Raji (cell line): ENCODE measurements around the gene FNDC3B.

Source experiments
- POLR2A ChIP-seq: IDR thresholded peaks from 2 replicates; pipeline ENCODE4 v1.6.1; 2011; ENCODE audit warnings: low read depth, low read length, control low read depth; ENCODE audit not compliant: insufficient read depth

FNDC3B gene

DNA sequence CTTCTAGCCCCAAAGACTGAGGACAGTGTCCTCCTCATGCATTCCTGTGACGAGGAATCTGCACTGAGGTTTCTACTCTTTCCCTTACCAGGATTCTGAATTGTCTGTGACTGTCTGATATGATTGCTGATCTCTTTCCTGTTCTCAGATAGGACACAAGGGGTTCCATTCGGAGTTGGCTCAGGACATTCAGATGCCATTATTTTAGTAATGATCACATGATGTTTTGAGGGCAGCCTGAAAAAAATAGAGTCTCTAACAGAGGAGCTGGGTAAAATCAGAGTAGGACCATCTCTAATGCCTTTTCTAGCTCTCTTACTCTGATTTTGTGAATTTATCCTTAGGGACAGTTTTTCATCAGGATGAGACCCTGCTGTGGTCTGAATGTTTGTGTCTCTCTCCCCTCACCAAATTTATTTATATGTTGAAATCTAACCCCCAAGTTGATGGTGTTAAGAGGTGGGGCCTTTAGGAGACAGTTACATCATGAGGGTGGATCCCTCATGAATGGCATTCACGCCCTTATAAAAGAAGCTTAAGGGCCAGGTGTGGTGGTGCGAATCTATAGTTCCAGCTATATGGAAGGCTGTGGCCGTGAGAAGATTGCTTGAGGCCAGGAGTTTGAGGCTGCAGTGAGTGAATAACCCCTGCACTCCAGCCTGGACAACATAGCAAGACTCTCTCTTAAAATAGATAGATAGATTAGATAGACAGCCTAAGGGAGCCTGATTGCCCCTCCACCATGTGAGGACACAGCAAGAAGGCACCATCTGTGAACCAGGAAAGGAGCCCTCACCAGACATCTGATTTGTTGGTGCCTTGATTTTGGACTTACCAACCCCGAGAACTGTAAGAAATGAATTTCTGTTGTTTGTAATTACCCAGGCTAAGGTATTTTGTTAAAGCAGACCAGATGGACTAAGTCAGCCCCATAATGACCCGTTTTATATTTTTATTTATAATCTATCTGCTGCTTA lies 24.4 kb downstream of the FNDC3B start:
- no peak for TF ChIP-seq POLR2A

DNA sequence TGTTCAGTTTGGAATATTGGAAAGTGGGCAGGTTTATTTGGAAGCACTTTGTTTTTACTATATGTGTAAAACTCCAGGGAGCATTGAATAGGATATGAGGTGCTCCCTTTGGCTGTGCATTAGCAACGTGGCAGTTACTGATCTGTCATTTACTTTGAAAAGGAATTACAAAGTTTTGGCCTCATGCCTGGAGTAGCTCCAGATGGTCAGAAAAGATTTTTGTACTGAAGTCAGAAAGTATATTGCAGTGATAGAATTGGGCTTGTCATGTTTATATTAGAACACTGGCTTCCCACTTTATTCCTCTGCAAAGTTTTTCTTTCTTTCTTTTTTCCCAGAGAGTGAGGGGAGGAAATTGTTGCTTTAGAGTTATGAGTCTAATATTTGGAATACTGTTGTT lies 26.1 kb downstream of the FNDC3B start:
- TF ChIP-seq POLR2A: no peak

DNA sequence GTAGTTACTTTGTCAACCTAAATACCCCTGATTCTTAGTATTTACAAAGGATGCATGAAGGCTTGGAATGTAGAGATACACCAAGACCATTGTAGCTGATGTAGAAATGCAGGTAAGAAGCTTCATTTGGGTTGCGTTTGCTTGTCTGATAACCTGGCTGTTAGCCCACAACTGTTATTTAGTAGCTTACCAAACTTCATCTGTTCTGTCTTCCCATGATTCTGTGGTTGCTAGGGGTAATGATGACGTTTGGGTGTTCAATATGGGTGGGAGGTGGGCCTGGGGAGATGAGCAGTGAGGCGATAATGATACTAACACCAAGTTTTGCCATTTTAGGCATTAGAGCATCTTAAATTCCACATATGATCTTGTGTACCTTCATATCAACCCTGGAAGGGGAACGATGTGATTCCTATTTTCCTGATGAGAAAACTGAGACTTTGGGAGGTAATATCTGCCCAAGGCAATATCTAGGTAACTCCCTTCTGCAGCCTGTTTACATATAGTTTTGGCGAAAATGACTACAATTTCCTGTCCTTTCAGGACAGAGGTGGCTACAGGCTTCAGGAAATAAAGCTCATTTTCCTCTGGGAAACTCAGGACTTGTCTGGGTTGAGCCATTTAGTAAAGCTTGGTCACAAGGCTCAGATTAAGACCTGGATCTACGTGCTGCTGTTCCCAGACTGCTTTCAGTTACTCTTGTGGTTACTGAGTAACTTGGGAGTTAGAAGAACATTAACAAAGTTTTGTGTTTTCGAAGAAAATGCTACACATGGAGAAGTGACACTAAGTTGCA lies 26.8 kb downstream of the FNDC3B start:
- TF ChIP-seq POLR2A: no peak

DNA sequence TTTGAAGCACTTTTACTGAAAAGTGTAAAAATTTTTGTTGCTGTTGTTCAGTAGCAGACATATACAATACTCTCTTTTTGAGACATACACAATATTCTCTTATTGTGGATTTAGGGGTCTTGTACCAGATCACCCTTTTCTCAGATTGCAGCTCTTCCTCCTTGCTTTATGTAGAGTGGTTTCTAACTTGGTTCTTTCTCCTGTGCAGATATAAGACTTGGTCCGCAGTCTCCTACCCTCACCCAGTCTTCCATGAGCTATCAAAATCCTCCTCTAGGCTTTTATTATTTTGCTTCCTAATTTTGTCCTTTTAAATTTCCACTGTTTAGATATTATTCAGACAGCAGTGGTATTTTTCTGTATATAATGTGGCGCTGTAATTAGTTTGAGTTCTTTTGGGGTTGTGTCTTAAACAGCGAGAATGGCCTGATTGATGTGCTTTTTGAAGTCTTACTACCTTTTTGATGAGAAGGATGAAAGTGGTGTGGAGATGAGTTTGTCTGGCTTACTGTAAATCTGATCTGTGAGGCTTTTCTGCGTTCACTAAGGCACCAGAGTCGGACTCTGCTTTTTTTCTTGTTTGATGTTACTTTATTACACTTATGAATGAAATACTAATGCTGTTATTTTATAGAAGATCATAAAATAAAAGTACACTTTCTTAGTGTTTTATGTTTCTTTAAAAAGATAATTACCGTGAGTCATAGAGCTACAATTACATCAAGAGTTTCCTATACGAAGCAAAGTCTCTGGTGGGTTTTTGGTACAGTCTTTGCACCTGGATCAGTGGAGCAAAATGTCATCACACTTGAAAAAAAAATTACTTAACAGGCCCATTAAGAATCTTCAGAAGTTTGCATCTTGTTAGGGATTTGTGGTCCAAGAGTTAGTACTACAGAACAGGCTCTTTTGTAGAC lies 27.8 kb downstream of the FNDC3B start:
- TF ChIP-seq POLR2A: no peak

DNA sequence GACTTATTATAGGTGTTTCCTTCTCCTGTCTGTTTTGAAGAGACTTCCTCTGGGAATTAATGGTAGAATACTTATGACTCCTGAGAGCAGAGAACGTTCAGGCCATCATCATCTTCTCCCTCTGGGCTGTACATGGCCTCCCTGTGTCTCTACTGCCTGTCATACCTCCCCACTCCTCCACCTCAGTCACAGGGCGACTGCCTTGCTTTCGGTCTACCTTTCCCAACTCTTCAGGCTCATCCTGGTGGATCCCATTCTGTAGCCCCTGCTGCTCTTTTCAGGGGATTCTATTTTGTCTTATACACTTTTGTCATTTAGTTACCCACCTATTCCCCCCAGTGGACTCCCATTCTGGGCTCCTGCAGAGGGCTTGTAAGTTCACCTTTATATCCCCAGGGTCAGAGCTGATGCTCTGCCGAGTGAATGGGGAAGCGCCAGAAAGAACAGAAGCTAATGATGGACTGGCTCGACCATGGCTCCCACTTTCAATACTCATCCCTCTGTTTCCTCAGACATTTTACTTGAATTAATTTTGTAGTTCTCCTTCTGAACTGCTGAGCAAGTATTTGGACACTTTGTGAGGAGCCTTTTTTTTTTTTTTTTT lies 28.6 kb downstream of the FNDC3B start:
- TF ChIP-seq POLR2A: no peak

DNA sequence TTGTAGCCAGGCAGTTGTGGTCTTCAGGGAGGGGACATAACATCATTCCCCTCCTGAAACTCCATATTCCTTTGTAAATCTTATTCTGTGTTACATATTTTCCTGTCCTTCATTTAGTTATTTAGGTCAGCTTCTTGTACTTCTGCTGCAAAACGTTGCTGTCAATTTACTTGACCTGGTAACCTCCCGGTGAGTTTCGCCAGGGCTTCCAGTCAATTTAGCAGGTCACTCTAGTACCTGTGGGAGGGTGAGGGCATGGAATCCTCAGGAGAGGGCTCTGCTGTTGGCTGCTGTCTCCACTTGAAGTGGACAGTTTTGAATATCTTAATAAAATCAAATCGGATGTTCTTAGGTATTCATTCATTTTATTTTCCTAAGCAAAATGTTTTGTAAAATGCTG lies 29.6 kb downstream of the FNDC3B start:
- no peak for TF ChIP-seq POLR2A

DNA sequence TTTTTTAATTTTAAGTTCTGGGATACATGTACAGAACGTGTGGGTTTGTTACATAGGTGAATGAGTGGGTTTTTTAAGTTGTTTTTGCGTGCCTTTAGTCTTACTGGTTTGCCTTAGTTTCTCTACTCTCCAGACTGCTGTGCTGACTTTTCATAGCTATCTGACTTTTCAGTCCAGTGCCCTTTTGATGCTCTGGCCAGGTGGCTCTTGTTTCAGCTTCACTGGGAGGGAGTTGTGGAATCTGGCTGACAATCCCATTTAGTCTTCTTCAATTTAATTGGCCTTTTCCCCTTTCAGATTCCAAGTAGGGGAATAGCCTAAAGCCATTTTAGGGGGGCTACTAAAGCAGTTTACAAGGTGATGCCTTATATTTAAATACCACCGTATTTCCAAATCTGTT lies 30.1 kb downstream of the FNDC3B start:
- no peak for TF ChIP-seq POLR2A

DNA sequence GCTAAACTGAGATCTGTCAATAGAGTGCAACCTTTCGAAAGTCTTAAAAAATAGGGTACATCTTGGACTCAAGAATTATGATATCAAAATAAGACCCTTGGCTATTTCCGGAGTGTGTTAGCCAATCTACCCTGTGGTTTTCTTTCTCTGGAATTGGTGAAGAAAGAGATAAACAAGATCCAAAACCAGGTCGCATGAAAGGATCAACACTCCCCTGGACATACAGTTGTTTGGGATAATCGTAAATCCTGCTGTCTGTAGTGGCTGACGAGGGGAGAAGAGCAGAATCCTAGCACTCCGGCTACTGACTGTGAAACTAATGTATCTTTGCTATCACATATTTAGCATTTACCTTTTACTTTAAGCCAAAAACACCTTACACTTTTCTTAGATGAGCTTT lies 30.9 kb downstream of the FNDC3B start:
- no peak for TF ChIP-seq POLR2A

DNA sequence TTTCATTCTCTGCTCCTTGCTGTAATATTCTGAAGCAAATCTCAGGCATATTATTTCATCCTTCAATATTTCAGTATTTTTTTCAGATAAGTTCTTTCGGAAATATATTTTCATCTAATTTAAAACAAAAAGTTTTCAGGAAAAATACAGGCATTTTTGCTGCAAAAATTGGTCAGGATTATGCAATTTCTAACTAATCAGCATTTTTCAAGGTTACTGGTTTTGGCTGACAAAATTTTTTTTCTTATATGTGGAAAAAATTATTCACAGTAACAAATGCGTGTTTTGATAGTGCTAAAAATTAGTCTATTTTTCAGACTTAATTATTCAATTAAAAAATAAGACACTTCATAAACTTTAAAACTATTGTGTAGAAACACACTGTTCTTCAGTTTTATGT lies 31.4 kb downstream of the FNDC3B start:
- no peak for TF ChIP-seq POLR2A

DNA sequence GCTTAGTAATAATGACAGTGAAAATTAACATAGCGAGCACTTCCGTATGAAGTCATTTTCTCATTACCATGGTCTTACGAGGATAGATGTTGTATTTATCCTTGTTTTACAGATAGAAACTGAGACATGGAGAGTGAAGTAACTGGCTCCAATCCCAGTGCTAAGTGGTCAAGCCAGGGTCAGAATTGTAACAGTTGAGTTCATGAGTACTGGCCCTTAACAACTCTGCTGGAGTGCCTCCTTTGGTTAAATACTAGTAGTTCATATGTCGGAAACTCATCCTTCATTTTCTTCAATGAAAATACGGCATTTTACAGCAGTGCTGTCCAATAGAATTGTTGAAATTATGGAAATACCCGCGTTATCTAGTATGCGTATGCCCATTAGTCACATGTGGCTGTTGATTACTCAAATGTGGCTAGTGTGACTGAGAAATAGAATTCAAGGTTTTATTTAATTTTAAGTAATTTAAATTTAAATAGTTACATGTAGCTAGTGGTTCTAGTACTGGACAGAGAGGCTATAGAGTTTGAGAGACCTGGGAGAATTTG lies 32.5 kb downstream of the FNDC3B start:
- TF ChIP-seq POLR2A: no peak

DNA sequence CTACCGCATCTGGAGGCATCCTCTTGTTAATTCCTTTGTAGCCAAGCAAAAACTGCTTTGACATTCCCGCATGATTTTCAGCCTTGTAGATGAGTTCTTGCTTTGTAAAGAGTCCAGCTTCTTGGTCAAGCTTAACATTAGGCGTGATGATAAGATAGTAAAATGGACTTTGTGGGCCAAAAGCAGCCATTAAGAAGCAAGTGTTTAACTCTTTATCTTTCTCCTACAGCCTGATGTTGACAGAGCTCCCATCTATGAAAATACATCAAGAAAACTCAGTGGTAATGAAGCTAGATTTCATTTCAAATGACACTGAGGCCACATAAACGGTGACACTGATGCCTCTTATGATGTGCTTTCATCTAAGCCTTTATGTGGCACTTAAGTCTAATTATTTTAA lies 33.2 kb downstream of the FNDC3B start:
- no peak for TF ChIP-seq POLR2A

DNA sequence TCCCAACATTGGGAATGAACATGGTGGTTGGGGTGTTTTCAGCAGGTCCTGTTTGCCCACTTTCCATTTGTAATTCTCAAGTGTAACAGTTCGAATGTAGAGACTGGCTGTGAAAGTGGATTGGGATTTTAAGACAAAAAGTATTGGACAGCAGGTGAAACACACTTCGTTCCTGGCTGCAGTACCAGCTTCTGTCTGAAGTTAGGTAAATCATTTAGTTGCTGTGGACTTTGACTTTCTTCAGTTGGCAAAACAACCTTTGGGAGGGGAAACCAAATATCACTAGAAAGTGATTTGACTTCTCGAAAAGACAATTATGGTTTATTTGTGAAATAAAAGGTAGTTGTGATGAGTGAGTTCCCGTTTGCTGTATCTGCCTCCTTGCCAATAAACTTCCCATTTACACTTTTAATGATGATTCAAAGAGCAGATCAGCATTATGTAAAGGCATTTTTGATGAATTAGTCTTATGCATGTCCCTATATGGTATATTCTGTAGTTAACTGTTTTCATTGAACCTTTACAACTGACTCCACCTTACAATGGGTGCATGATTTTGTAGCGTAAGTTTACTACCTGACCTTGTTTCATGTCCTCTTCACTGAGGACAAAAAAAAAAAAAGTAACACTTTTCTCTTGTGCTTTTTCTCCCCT lies 34.0 kb downstream of the FNDC3B start:
- TF ChIP-seq POLR2A: no peak

DNA sequence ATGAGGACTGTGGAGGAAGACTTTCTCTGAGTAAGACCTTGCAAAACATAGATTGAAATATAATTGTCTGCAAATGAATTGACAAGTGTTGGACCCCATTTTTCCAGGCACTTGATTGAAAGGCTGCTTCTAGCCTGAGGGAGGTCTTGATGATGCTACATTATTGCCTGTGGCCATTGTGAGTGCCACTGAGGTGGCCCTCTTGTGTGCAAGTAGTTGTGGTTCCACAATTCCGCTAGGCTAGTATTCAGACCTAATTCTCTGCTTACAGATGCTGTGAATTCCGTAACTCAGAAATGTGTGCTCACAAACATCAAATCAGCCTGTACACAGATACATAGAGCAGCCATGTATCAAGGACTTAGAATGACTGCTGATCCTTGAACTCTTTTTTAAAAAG lies 34.7 kb downstream of the FNDC3B start:
- TF ChIP-seq POLR2A: no peak

DNA sequence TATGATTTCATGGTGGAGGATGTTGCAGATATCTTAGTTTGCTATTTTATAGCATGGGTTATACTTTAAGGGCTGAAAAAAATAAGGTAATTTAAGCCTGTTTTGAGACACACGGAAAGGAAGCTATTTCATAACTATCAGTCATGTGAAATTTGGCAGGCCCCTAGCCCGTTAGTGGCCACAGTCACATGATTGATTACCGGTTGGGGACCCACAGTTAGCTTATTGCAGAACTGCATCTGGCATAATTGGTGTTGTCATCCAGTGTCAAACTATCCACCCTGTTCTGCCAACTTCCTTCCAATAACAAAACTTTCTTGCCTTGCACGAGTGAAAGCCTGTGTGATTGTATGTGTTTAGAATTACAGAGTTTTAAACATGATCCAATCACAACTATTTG lies 35.2 kb downstream of the FNDC3B start:
- TF ChIP-seq POLR2A: no peak
